GM21737 (cell line): ENCODE measurements around the gene TCEA2.
A peak's percentile ranks its signal among the peaks of the same experiment; 100 is the strongest.

Source experiments
- ATAC-seq: cut with Tn5 transposase; IDR thresholded peaks from one replicate; pipeline ENCODE4 v1.9.1; 2021; ENCODE audit warnings: mild to moderate bottlenecking, moderate library complexity; ENCODE audit not compliant: unreplicated experiment

TCEA2 gene

GRCh38 chr20:64063389-64064144 lies 569 bp downstream of the TCEA2 start:
- no peak for ATAC-seq

DNA sequence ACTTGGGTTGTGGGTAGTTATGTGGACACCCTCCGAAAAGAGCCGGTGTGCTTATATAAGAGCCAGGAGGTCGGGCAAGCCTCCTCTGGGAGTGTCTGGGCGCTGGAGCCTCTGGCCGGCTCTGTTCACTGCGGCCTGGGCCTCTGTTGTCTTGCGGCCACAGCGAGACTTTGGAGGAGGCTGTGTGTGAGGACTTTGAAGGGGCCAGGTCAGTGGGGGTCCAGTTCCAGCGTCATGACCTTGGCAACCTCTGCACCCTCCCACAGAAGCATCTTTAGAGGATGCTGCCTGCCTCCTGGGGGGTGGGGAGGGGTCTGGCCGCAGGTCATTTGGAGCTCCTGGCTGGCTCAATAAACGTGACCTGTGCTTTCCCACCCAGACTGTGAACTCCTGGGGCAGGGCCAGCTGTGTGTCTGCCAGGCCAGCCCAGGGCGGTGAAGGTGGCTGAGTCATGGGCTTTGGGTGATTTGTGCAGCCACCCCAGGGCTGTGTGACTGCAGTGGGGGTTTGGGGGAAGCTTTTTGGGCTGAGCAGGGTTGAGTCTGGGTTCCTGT lies 1.2 kb downstream of the TCEA2 start:
- ATAC-seq: no peak

DNA sequence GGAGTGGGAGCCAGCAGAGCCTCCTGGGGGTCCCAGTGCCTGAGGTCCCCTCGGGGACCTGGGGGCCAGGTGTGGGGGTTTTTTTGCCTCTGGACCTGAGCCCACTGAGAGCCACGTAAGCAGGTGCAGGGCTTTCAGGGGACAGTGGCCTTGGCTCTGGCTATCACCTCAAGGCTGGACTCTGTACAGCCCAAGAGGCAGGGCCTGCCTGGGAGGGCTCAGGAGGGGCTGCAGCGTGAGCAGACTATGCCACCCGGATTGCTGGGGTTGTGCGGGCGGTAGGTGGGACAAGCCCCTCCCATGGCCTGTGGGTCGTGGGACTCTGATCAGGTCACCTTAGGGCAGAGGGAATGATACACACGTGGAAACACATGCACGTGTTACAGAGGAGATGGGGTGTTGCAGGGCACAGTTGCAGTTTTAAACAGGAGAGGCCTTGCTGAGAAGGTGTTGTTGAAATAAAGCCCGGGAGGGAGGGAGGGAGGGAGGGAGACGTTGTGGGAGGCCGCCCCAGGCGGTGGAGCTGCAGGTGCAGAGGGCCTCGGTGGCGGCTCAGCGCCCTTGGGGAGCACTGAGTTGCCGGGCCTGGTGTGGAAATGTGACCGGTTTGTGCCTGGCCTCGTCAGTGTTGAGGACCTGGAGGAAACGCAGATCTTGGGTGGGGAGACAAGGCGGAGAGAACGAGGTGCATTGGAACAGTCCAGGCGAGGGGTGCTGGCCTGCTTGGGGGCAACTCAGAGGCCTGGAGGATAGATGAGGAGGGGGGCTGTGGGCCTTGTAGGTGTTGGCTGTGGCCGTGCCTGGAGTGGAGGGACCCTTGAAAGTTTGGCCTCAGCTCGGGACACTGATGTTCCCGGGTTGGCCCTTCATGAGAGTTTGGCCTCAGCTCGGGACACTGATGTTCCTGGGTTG lies 2.3 kb downstream of the TCEA2 start:
- ATAC-seq: peak; percentile 0

GRCh38 chr20:64065974-64066343 lies 3.0 kb downstream of the TCEA2 start:
- peak; percentile 46 for ATAC-seq

- no peak for ATAC-seq
These were observed 4.1 kb downstream of the TCEA2 start for GRCh38 chr20:64067005-64067632.

GRCh38 chr20:64067733-64068307 lies 4.8 kb downstream of the TCEA2 start:
- ATAC-seq: no peak

DNA sequence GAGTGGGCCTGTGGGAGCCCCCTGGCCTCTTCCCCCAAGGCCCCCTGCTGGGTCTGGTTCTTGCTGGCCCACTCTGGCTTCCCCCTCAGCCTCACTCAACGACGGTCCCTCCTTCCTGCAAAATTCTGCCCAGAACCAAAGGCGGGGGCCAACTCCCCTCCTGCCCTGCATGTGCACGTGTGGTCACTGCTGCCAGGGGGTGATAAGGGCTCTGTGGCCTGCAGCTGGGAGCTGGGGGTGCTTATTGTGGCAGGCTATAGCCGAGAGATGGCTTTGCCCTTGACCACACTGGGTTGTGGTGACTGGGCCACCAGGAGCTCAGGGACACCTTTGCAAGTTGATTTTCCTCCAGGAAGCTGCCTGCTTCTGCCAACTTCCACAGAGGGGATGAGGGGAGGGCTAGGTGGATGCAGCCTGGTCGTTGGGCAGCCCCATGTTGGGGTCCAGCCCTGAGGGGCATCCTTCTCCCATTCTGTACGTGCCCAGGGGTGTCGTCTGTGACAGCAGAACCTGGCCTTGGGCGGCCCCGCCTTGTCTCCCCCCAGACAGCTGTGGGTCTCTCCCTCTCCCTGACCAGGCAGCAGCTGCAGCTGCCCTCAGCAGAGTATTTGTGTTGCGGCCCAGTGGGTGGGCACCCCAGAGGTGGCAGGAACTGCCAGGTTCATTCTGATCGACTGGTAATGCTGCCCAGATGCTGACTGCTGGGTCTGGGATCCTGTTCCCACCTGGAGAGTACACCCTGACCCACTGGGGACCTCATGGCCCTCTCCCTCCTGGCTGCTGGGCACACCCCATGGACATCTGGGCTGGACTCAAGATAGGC lies 5.6 kb downstream of the TCEA2 start:
- ATAC-seq: no peak

DNA sequence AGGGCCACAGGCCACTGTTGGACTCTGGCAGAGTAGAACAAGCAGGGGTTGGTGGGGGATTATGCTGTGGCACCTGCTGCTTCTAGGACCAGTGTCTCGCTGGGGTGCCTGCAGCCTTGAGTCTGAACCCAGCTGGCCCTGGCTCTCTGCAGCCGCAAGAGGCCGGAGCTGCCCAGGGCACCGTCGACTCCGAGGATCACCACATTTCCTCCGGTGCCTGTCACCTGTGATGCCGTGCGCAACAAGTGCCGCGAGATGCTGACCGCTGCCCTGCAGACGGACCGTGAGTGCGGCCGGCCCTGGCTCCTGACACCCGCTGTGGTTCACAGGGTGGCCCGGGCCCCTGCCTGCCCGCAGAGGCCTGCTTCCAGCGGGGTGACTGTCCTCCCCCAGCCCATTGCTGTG lies 6.2 kb downstream of the TCEA2 start:
- ATAC-seq: no peak

DNA sequence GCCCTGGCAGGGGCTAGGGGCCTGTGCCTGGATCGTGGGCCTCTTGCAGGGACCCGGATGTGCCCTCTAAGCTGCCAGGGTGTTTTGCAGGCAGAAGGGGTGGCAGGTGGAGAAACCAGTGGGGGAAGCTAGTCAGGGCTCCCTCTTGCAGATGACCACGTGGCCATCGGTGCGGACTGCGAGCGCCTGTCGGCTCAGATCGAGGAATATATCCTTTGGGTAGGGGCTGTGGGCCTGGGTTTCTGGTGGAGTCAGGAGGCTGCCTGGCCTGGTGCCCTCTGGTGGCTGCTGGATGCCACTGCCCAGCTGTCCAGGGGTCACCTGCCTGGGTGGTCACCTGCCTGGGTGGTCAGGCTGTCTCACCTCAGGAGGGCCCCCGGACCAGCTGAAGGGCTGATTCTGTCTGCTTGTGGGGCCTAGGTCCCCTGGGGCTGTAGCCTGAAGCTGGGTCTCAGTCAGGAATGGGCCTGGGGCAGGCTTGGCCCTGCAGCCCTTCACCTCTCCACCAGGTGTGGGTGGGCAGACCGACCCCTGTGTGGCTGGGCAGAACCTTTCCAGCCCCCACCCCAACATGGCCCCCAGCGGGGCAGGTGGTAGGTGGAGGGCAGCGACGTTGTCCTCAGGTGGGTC lies 6.7 kb downstream of the TCEA2 start:
- ATAC-seq: no peak

GRCh38 chr20:64070244-64070993 lies 7.4 kb downstream of the TCEA2 start:
- ATAC-seq: no peak

DNA sequence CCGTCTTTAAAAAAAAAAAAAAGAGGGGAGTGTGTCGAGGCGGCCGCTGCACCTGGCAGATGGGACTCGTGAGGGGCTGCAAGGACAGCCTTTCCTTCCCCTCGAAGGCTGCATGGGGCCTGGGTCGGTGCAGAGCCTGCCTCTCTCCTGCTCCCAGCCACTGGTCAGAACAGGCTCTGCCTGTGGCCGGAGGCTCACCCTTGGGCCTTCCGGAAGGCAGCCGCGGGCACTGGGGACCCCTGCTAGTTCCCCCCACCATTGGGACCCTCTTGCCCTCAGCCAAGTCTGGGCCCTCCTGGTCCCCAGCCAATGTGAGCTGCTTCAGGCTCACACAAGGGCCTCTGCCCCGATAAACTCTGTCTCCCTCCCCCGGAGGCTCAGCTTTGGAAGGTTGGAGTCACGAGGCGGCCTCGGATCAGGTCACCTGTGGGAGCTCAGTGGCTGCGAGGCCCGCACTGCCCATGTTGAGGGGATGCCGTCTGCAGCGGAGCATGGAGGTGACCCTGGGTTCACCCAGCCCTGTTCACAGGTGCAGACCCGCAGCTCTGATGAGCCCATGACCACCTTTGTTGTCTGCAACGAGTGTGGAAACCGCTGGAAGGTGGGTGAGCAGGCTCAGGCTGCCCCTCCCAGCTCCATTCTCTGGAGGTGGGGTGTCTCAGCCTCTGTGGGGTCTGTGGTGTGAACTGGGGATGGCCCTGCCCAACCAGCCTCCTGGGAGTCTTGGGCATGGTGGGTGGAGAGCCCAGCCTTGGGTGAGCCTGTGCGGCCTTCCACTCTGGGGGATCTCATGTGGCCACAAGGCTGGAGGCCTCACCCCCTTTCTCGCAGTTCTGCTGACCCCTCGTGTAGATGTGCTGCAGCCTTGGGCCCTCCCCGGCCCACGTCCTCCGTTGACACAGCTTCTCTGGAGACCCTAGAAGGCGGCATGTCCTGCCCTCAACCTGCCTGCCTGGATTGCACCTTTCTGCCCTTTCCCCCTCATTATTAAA lies 8.6 kb downstream of the TCEA2 start:
- no peak for ATAC-seq

GRCh38 chr20:64072498-64073063 lies 9.6 kb downstream of the TCEA2 start:
- no peak for ATAC-seq

- no peak for ATAC-seq
These were observed 10.6 kb downstream of the TCEA2 start for GRCh38 chr20:64073476-64074183.

DNA sequence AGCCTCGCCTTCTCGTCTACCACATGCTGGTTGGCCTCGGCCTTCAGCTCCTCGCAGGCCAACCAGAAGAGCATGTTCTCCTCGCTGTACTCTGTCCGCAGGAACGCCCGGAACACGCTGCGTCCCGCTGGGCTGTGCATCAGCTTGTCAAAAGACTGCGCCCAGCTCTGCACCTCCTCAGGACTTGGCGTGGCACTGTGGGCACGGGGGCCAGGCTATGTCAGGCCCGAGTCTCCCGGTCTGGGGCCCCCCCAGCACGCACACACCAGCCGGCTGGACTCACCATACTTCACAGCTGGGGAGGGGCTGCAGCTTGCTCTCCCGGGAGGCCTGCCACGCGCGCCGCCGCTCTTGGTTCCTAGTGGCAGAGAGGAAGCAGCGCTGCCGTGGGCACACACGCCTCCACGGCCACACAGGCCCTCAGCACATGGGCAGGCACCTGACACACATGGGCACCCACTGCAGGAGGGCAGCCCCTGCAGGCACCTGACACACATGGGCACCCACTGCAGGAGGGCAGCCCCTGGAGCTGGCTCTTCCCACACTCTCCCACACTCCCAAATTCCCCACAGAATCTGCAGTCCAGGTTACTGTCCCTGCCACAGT lies 11.3 kb downstream of the TCEA2 start:
- ATAC-seq: no peak

DNA sequence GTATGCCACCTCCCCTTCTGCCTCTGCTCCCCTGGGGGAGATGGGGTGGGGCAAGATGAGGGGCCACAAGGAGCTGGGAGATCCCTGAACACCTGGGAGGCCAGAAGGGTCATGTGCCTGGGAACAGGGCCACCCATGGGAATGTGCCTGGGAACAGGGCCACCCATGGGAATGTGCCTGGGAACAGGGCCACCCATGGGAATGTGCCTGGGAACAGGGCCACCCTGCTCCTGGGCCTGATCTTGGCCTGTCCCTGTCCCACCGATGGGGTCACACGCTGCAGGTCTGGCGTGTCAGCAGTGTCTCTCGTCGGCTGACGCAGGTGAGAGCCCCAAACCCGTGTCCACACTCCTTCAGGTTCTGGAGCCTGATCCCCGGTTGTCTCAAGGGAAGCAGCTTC lies 12.0 kb downstream of the TCEA2 start:
- no peak for ATAC-seq

- ATAC-seq: no peak
These were observed 12.6 kb downstream of the TCEA2 start for GRCh38 chr20:64075556-64075955.
